ENCODE results near the gene CDH4. TPM values are rescaled to one million over a fixed set of nuclear protein-coding genes. Genes with fewer than 3 reads are reported as not detected.

The CDH4 gene
- polyA plus RNA-seq, 1 donor (not counting 4 experiments of a cell fraction or from before 2014, with no cell fraction given) = 2.2 TPM

DNA sequence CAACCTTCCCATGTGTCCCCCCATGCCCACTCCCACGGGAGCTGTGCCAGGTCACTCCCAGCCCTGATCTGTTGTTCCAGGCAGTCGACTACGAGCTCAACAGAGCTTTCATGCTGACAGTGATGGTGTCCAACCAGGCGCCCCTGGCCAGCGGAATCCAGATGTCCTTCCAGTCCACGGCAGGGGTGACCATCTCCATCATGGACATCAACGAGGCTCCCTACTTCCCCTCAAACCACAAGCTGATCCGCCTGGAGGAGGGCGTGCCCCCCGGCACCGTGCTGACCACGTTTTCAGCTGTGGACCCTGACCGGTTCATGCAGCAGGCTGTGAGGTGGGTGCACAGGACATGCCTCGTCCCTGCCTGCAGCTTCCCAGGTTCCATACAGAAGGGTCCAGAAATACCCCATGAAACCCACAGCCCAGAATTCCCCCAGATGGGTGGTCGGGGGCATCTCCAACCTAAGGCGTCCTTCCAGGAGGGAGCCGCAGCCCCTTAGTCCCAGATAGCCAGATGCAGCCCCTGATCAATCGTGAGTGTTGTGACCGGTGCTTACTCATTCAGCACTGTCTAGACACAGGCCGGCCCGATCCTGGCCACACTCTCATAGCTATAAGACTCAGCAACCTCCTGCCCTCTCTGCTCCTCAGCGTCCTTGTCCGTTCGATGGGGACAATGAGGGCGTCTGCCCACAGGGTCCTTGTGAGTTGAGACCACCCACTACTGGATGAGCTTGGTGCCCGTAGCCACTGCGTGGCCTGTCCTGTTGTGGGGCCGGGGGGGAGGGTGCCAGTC lies 671.5 kb downstream of the CDH4 start:
- Histone ChIP-seq H3K27ac (ENCODE audit: control insufficient read depth, insufficient read depth, low read length) (no peak overlapping the region), H3K9ac (ENCODE audit: control insufficient read depth, extremely low read depth, insufficient read depth, low read length) (no peak overlapping the region), H3K27me3 (ENCODE audit: control insufficient read depth, extremely low read depth, insufficient read depth, low read length) (no peaks in the 10 kb centered on the region), H3K79me2 (ENCODE audit: control insufficient read depth, insufficient read depth, low read length) (no peaks in the 10 kb centered on the region), H3K4me1 (ENCODE audit: control insufficient read depth, extremely low read depth, insufficient read depth, low read length) (no peaks in the 10 kb centered on the region), H3K4me2 (ENCODE audit: control insufficient read depth, extremely low read depth, insufficient read depth, low read depth, low read length) (no peak overlapping the region), H3K36me3 (ENCODE audit: control insufficient read depth in 2 of 2, extremely low read depth in 1 of 2, insufficient read depth in 2 of 2, low read length in 2 of 2) (no peaks in the 10 kb centered on the region), H4K20me1 (ENCODE audit: control insufficient read depth, extremely low read depth, insufficient read depth, low read length) (peaks cover 3% of the 10 kb centered on the region), H3K9me3 (ENCODE audit: control insufficient read depth, low read depth, low read length) (peaks cover 8% of the 10 kb centered on the region), H3K9me1 (ENCODE audit: control insufficient read depth, extremely low read depth, insufficient read depth, low read length) (no peaks in the 10 kb centered on the region), H2AFZ (ENCODE audit: control insufficient read depth, low read length) (no peak overlapping the region), H3K4me3 (ENCODE audit: control insufficient read depth in 2 of 3, extremely low read depth in 1 of 3, insufficient read depth in 2 of 3, low read depth in 1 of 3, low read length in 3 of 3) (no peak overlapping the region)
- TF ChIP-seq, protein P1, sequence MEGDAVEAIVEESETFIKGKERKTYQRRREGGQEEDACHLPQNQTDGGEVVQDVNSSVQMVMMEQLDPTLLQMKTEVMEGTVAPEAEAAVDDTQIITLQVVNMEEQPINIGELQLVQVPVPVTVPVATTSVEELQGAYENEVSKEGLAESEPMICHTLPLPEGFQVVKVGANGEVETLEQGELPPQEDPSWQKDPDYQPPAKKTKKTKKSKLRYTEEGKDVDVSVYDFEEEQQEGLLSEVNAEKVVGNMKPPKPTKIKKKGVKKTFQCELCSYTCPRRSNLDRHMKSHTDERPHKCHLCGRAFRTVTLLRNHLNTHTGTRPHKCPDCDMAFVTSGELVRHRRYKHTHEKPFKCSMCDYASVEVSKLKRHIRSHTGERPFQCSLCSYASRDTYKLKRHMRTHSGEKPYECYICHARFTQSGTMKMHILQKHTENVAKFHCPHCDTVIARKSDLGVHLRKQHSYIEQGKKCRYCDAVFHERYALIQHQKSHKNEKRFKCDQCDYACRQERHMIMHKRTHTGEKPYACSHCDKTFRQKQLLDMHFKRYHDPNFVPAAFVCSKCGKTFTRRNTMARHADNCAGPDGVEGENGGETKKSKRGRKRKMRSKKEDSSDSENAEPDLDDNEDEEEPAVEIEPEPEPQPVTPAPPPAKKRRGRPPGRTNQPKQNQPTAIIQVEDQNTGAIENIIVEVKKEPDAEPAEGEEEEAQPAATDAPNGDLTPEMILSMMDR (optimal IDR thresholded peaks at IDR 0.05 in 1 of 3, IDR thresholded peaks at IDR 0.05 in 1 of 3, conservative IDR thresholded peaks at IDR 0.05 in 1 of 3; ENCODE audit: extremely low read depth in 1 of 3, insufficient read depth in 2 of 3, low read length in 3 of 3) = no peak
- no peak for TF ChIP-seq EZH2 (IDR thresholded peaks at IDR 0.05; ENCODE audit: low read length)
- no peak for DNase-seq (ENCODE audit: low read depth, low spot score)
- dilution Hi-C loops (cut with MboI; ENCODE audit: extremely low pct_ligation_motif_present, low sequenced_read_pairs) = no loop called here
- no peak for FAIRE-seq

DNA sequence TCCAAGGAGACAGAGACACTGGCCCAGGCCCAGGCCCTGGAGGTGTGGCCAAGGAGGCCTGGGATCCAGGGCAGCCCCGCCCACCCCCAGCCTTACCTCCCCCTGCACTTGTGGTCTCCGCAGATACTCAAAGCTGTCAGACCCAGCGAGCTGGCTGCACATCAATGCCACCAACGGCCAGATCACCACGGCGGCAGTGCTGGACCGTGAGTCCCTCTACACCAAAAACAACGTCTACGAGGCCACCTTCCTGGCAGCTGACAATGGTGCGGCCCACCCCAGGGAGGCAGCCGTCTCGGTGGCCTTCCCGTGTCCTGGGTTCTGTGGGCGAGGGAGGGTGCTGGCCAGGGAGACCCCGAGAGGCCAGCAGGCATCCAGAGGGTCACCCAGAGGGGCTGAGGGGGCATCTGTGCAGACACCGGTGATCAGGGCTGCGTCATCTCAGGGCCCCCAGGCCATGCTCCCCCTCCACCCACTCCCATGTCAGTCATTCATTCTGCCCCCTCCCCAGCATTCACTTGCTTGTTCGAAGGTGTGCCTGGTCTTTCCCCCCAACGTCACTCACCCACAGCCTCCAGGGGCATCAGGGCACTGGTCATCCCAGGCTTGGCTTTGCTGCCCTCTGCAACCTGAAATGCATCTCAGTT lies 672.3 kb downstream of the CDH4 start:
- Histone ChIP-seq H2AFZ (ENCODE audit: control insufficient read depth, low read length) (no peak overlapping the region), H3K9me1 (ENCODE audit: control insufficient read depth, extremely low read depth, insufficient read depth, low read length) (no peaks in the 10 kb centered on the region), H3K4me1 (ENCODE audit: control insufficient read depth, extremely low read depth, insufficient read depth, low read length) (no peaks in the 10 kb centered on the region), H3K79me2 (ENCODE audit: control insufficient read depth, insufficient read depth, low read length) (no peaks in the 10 kb centered on the region), H3K4me3 (ENCODE audit: control insufficient read depth in 2 of 3, extremely low read depth in 1 of 3, insufficient read depth in 2 of 3, low read depth in 1 of 3, low read length in 3 of 3) (no peak overlapping the region), H3K4me2 (ENCODE audit: control insufficient read depth, extremely low read depth, insufficient read depth, low read depth, low read length) (no peak overlapping the region), H3K27ac (ENCODE audit: control insufficient read depth, insufficient read depth, low read length) (no peak overlapping the region), H4K20me1 (ENCODE audit: control insufficient read depth, extremely low read depth, insufficient read depth, low read length) (peaks cover 3% of the 10 kb centered on the region), H3K36me3 (ENCODE audit: control insufficient read depth in 2 of 2, extremely low read depth in 1 of 2, insufficient read depth in 2 of 2, low read length in 2 of 2) (no peaks in the 10 kb centered on the region), H3K9ac (ENCODE audit: control insufficient read depth, extremely low read depth, insufficient read depth, low read length) (no peak overlapping the region), H3K9me3 (ENCODE audit: control insufficient read depth, low read depth, low read length) (peaks cover 8% of the 10 kb centered on the region), H3K27me3 (ENCODE audit: control insufficient read depth, extremely low read depth, insufficient read depth, low read length) (no peaks in the 10 kb centered on the region)
- dilution Hi-C loops (cut with MboI; ENCODE audit: extremely low pct_ligation_motif_present, low sequenced_read_pairs) = no loop called here
- FAIRE-seq = no peak
- DNase-seq (ENCODE audit: low read depth, low spot score) = no peak
- TF ChIP-seq, protein P1 (optimal IDR thresholded peaks at IDR 0.05 in 1 of 3, IDR thresholded peaks at IDR 0.05 in 1 of 3, conservative IDR thresholded peaks at IDR 0.05 in 1 of 3; ENCODE audit: extremely low read depth in 1 of 3, insufficient read depth in 2 of 3, low read length in 3 of 3) = no peak
- no peak for TF ChIP-seq EZH2 (IDR thresholded peaks at IDR 0.05; ENCODE audit: low read length)

All from keratinocyte (primary cell).